K562 (cell line): ENCODE measurements around the gene CD9. TPM values are rescaled to one million over a fixed set of nuclear protein-coding genes. Genes with fewer than 3 reads are reported as not detected.

ENCODE experiments used
- ATAC-seq: fragments of 200-7000 bp; cut with Tn5 transposase; 3 replicates; pipeline ENCODE4 v1.9.1; 2020; ENCODE audit warnings: moderate library complexity
- BruUV-seq: library from RNA; stranded (reverse); fragments of 400-500 nt; replicated peaks from 2 replicates; lab custom pipeline; 2021; lab: Mats Ljungman, UMichigan
- CTCF ChIA-PET: fragments of 300-600 bp; formaldehyde crosslinking; extraction: SDS; loops from one replicate; lab custom pipeline; 2021; ENCODE audit warnings: low intra/inter-chr PET ratio; lab: Yijun Ruan, JAX
- POLR2A ChIA-PET: fragments of 300-600, 350-650 bp; sonication (Branson Sonifier 250); formaldehyde crosslinking; extraction: SDS; loops from one replicate; lab custom pipeline; 2021; ENCODE audit warnings: antibody characterized with exemption, inconsistent platforms; lab: Yijun Ruan, JAX
- DNase-seq, 4 experiments: peaks; one replicate each; pipeline versions ENCODE4 v3.0.0 to v3.0.0-alpha.2; 2011 to 2018; ENCODE audit warnings: low spot score in 3 of 4, mixed read lengths in 3 of 4; ENCODE audit errors: extremely low read depth in 1 of 4
- FAIRE-seq: peaks from 2 replicates; lab custom pipeline; 2011; peaks lifted over from hg19 to GRCh38; lab: Jason Lieb, UNC
- H2AFZ ChIP-seq: 2 replicates; pipeline ENCODE4 v1.6.0; 2011; ENCODE audit warnings: low read depth, low read length, control low read depth, inconsistent platforms
- H3K27ac ChIP-seq: fragments of 200-600 bp; 3 replicates; pipeline ENCODE4 v1.8.0; 2011; ENCODE audit warnings: low read depth, mild to moderate bottlenecking, control low read depth, inconsistent platforms, low read length, moderate library complexity, mixed read lengths; ENCODE audit errors: extremely low read depth
- H3K27me3 ChIP-seq, 2 experiments: fragments of 300-600 bp in 1 of 2; 2 replicates in 1 of 2; 3 replicates in 1 of 2; pipeline versions ENCODE4 v1.6.0 to v1.8.0; 2011; ENCODE audit warnings: inconsistent platforms in 2 of 2, low read length in 2 of 2, mild to moderate bottlenecking in 1 of 2, mixed read lengths in 1 of 2, moderate library complexity in 1 of 2; ENCODE audit not compliant: control insufficient read depth in 2 of 2, insufficient read depth in 2 of 2
- H3K36me3 ChIP-seq: fragments of 300-600 bp; 3 replicates; pipeline ENCODE4 v1.8.0; 2011; ENCODE audit warnings: mild to moderate bottlenecking, low read length, inconsistent platforms; ENCODE audit not compliant: control insufficient read depth, insufficient read depth
- H3K4me1 ChIP-seq, 2 experiments: fragments of 200-600 bp in 1 of 2; replicated peaks in 1 of 2; 2 replicates in 1 of 2; 3 replicates in 1 of 2; pipeline versions ENCODE4 v1.5.1 to v1.8.0; 2011; ENCODE audit warnings: inconsistent platforms in 2 of 2, low read length in 2 of 2, mild to moderate bottlenecking in 1 of 2, mixed read lengths in 1 of 2, moderate library complexity in 1 of 2; ENCODE audit not compliant: control insufficient read depth in 2 of 2, insufficient read depth in 2 of 2
- H3K4me2 ChIP-seq: 2 replicates; pipeline ENCODE4 v1.6.1; 2011; ENCODE audit warnings: low read length, control low read depth, inconsistent platforms, mixed read lengths; ENCODE audit not compliant: insufficient read depth
- H3K4me3 ChIP-seq: fragments of 200-600 bp; sonication (generic), shearing (Covaris generic); 2 replicates; pipeline ENCODE4 v1.5.1; 2016; ENCODE audit warnings: control low read depth, inconsistent platforms
- H3K79me2 ChIP-seq: fragments of 200-600 bp; 3 replicates; pipeline ENCODE4 v1.8.0; 2011; ENCODE audit warnings: low read length, inconsistent platforms; ENCODE audit not compliant: control insufficient read depth, insufficient read depth
- H3K9ac ChIP-seq, 2 experiments: 2 replicates each; pipeline versions ENCODE4 v1.6.0 to v1.6.1; 2011; ENCODE audit warnings: low read depth in 2 of 2, low read length in 2 of 2, control low read depth in 1 of 2, inconsistent platforms in 1 of 2, mild to moderate bottlenecking in 1 of 2, mixed read lengths in 1 of 2; ENCODE audit not compliant: insufficient read depth in 1 of 2
- H3K9me1 ChIP-seq: one replicate; pipeline ENCODE4 v1.6.0; 2011; ENCODE audit warnings: inconsistent platforms, mild to moderate bottlenecking, low read length, moderate library complexity; ENCODE audit not compliant: control insufficient read depth, insufficient read depth
- H3K9me3 ChIP-seq: replicated peaks from 2 replicates; pipeline ENCODE4 v1.5.1; 2011; ENCODE audit warnings: low read depth, low read length, inconsistent platforms; ENCODE audit not compliant: control insufficient read depth, insufficient read depth
- H4K20me1 ChIP-seq: replicated peaks from 2 replicates; pipeline ENCODE4 v1.6.1; 2011; ENCODE audit warnings: low read length, inconsistent platforms, mixed read lengths; ENCODE audit not compliant: control insufficient read depth, insufficient read depth
- CBFA2T3 ChIP-seq: fragments of 450-650 bp; IDR thresholded peaks from 2 replicates; pipeline ENCODE4 v1.6.1; 2017
- DMBX1 ChIP-seq: fragments of 250-450 bp; sonication (Bioruptor Pico); IDR thresholded peaks from 2 replicates; pipeline ENCODE4 v1.8.0; 2022; ENCODE audit warnings: inconsistent platforms, mild to moderate bottlenecking, moderate library complexity, borderline replicate concordance
- ETV6 ChIP-seq, 3 experiments: fragments of 150-350 bp in 1 of 3; sonication (generic) in 1 of 3; formaldehyde crosslinking in 1 of 3; IDR thresholded peaks; 2 replicates each; pipeline versions ENCODE4 v1.6.1 to v1.8.0; 2014 to 2022; ENCODE audit warnings: borderline replicate concordance in 2 of 3, low read depth in 2 of 3, antibody characterized with exemption in 1 of 3, low read length in 1 of 3, mild to moderate bottlenecking in 1 of 3, missing genetic modification reagents in 1 of 3
- LCOR ChIP-seq: sonication (generic); formaldehyde crosslinking; IDR thresholded peaks from 2 replicates; pipeline ENCODE4 v1.8.0; 2022; ENCODE audit warnings: mild to moderate bottlenecking, missing genetic modification reagents
- PRPF4 ChIP-seq: fragments of 200-400 bp; formaldehyde crosslinking; IDR thresholded peaks from one replicate; pipeline ENCODE4 v1.6.1; 2017; ENCODE audit warnings: low read length, low read depth, mild to moderate bottlenecking; ENCODE audit not compliant: insufficient read depth, poor library complexity, severe bottlenecking
- SRSF9 ChIP-seq: fragments of 200-400 bp; formaldehyde crosslinking; IDR thresholded peaks from 2 replicates; pipeline ENCODE4 v1.6.1; 2017; ENCODE audit warnings: low read depth, low read length, borderline replicate concordance
- STAT5B ChIP-seq: fragments of 250-450 bp; sonication (Bioruptor Pico); IDR thresholded peaks from 2 replicates; pipeline ENCODE4 v1.8.0; 2021; ENCODE audit warnings: mild to moderate bottlenecking, inconsistent platforms
- ZBTB1 ChIP-seq: sonication (generic); formaldehyde crosslinking; IDR thresholded peaks from 2 replicates; pipeline ENCODE4 v1.8.1; 2023; ENCODE audit warnings: missing genetic modification reagents, low read depth, mild to moderate bottlenecking, borderline replicate concordance
- ZNF12 ChIP-seq: sonication (generic); formaldehyde crosslinking; IDR thresholded peaks from 2 replicates; pipeline ENCODE4 v1.4.0; 2020; ENCODE audit warnings: mild to moderate bottlenecking, missing genetic modification reagents
- ZNF134 ChIP-seq: fragments of 250-450 bp; sonication (Bioruptor Pico); conservative IDR thresholded peaks from 2 replicates; pipeline ENCODE4 v1.4.0; 2020
- ZNF146 ChIP-seq: IDR thresholded peaks from one replicate; pipeline ENCODE4 v1.6.1; 2018; ENCODE audit warnings: missing compliant biosample characterization; ENCODE audit not compliant: unreplicated experiment
- ZNF699 ChIP-seq: fragments of 250-450 bp; sonication (Bioruptor Pico); IDR thresholded peaks from 2 replicates; pipeline ENCODE4 v1.8.0; 2021; ENCODE audit warnings: mild to moderate bottlenecking, moderate library complexity; ENCODE audit not compliant: insufficient replicate concordance
- WGBS: fragments of 100-300 bp; shearing (Covaris generic); methylation state at CpG from one replicate; pipeline ENCODE4 v1.1.6; 2016; ENCODE audit warnings: low coverage, mixed read lengths; ENCODE audit not compliant: insufficient coverage; ENCODE audit errors: missing lambda C conversion rate; 5-methylcytosine and 5-hydroxymethylcytosine counted together
- in situ Hi-C: fragments of 300-500 bp; cut with MboI; formaldehyde crosslinking; loops from 4 replicates; pipeline ENCODE4 v1.15.0; 2018; ENCODE audit warnings: inconsistent platforms, mixed read lengths
- intact Hi-C: fragments of 100-400 bp; cut with micrococcal nuclease; formaldehyde crosslinking; loops from 2 replicates; pipeline ENCODE4 v1.14.2; 2022
- polyA plus RNA-seq, 8 experiments: library from polyadenylated mRNA; depleted of rRNA in 4 of 8; stranded (reverse) in 5 of 8; unstranded in 3 of 8; fragments of >200 nt; fragmentation: Nextera tagmentation in 2 of 8; fragmentation: Illumina TruSeq in 1 of 8; extraction: Ambion mirVana in 2 of 8; extraction: Trizol in 1 of 8; gene quantifications; 2 replicates each; pipeline versions ENCODE4 v1.2.1 to v1.2.3, GENCODE V29; 2011 to 2014; ENCODE audit warnings: inconsistent platforms in 1 of 8, missing spikeins in 1 of 8
- total RNA-seq, 7 experiments: library from RNA; depleted of rRNA in 6 of 7; stranded (reverse); fragments of >200 nt in 6 of 7; fragmentation: Illumina TruSeq in 2 of 7; extraction: Trizol in 2 of 7; gene quantifications; 2 replicates each; pipeline versions ENCODE4 v1.2.1 to v1.2.3, GENCODE V29; 2011 to 2021; ENCODE audit warnings: low replicate concordance in 1 of 7
- TF ChIP-seq, protein P1 (sequence below): fragments of 250-450 bp; sonication (Bioruptor Pico); IDR thresholded peaks from 2 replicates; pipeline ENCODE4 v1.8.0; 2021; ENCODE audit warnings: borderline replicate concordance, mild to moderate bottlenecking, moderate library complexity; ENCODE audit not compliant: poor library complexity, severe bottlenecking

Gene CD9
- total and polyA plus RNA-seq, 9 of the 15 experiments (the other 6 are each of a cell fraction or from before 2014, with no cell fraction given), result 0.43 to 5.6 (median 0.62) TPM

DNA sequence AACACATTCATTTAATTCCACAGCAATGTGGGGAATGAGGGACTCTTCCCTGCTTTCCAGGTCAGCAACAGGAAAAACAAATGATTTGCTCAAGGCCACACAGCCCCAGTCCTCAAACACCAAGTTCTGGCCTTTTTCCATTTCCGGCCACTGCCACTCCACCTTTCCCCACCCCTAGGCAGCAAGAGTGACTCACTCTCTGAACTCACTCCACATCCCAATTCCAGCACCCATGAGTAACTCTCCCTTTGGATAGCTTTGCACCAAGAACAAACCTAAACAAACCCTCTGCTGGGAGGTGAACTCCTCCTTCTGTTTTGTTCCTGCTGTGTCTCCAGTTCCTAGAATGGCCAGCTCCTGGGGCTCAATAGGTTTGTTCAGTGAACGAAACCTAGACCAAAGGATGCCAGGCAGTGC lies 79.9 kb downstream of the CD9 start (continued):
- TF ChIP-seq CBFA2T3 (no peak), ETV6 (IDR thresholded peaks at IDR 0.05; ENCODE audit: borderline replicate concordance in 1 of 2, low read depth in 2 of 2, low read length in 1 of 2) (no peak), ETV6 (CRISPR knock-in tag; IDR thresholded peaks at IDR 0.05; ENCODE audit: borderline replicate concordance) (no peak)

DNA sequence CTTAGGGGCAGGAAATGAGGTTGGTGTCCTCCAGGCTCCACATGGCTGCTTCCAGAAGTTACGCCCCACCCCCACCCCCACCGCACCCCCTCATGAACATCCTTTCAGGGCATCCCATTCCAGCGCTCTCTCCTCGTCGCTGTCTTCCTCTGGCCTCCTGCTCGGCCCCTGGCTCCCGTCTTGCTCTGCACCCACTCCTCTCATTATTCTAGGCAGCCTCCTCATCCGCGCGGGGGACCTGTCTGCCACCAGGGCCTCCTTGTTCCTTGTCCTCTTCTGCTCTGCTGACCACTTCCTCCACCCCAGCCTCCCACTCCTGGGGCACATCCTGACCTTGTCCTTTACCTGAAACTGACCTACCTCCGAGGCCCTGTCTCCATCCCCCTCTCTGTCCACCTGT lies 80.5 kb downstream of the CD9 start:
- CTCF ChIA-PET, result interaction anchor here (0.9 kb wide), 1 partner anchor 213 kb away, joined by 4 read pairs; no protein-coding TSS in a partner anchor
- no peaks in the 10 kb centered on the region for H3K9me1 ChIP-seq
- POLR2A ChIA-PET, result no interaction called here
- no TSS peak for BruUV-seq
- ATAC-seq (no peak), FAIRE-seq (no peak)
- H3K4me1 ChIP-seq, result peaks cover 6 to 14% of the 10 kb centered on the region in 2 experiments; a peak in 4 of 5 replicates
- peaks cover 3 to 12% of the 10 kb centered on the region in 2 experiments; a peak in 3 of 5 replicates for H3K27me3 ChIP-seq
- no peaks in the 10 kb centered on the region; the same call in 1 of the 2 replicates for H4K20me1 ChIP-seq
- no peak overlapping the region for H3K4me2 ChIP-seq
- intact Hi-C loops, result no loop called here
- H3K4me3 ChIP-seq, result no peak overlapping the region
- in situ Hi-C loops, result no loop called here
- WGBS, result 35% methylated on average over 10 of the region's 11 CpGs
- no peak for TF ChIP-seq SRSF9
- TF ChIP-seq ZBTB1, result no peak
- TF ChIP-seq STAT5B (CRISPR knock-in tag), result no peak
- no peak for TF ChIP-seq PRPF4
- TF ChIP-seq ZNF134 (CRISPR knock-in tag), result no peak
- no peak for TF ChIP-seq LCOR (CRISPR knock-in tag)
- TF ChIP-seq, protein P1, sequence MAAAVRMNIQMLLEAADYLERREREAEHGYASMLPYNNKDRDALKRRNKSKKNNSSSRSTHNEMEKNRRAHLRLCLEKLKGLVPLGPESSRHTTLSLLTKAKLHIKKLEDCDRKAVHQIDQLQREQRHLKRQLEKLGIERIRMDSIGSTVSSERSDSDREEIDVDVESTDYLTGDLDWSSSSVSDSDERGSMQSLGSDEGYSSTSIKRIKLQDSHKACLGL (CRISPR knock-in tag), result no peak
- no peak for TF ChIP-seq ZNF146 (CRISPR knock-in tag)
- no peak for TF ChIP-seq ZNF699
- TF ChIP-seq ZNF12 (CRISPR knock-in tag), result no peak
- no peak for TF ChIP-seq DMBX1 (CRISPR knock-in tag)
- TF ChIP-seq, all 486 proteins: peak for 0
- no peaks in the 10 kb centered on the region for H3K9me3 ChIP-seq
- no peak for DNase-seq
- H3K79me2 ChIP-seq, result no peaks in the 10 kb centered on the region
- H3K9ac ChIP-seq, result no peak overlapping the region
- no peaks in the 10 kb centered on the region for H3K36me3 ChIP-seq
- no peak overlapping the region for H3K27ac ChIP-seq
- no peak overlapping the region for H2AFZ ChIP-seq
